Measurements from ENCODE around the gene BMPR2.

Gene BMPR2

DNA sequence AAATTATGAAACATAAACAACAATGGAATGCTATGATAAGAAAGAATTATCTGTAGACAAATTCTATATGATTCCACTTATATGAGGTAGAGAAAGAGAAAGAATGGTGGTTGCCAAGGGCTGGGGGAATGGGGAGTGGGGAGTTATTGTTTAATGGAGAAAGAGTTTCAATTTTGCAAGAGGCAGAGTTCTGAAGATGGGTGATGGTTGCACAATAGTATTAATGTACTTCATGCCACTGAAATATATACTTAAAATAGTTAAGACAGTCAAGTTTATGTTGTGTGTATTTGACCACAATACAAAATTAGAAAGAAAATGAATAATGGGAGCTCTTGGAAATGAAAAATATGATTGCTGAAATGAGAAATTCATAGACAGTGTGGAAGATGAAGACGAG lies 236.0 kb downstream of the BMPR2 start:
- no peak overlapping the region for H3K4me2 ChIP-seq (ENCODE audit: low read length)
- H4K20me1 ChIP-seq (ENCODE audit: control insufficient read depth, insufficient read depth, low read depth, low read length), result no peaks in the 10 kb centered on the region
- no peaks in the 10 kb centered on the region for H3F3A ChIP-seq (ENCODE audit: control insufficient read depth, insufficient read depth)
- no peaks in the 10 kb centered on the region for H3K27me3 ChIP-seq (ENCODE audit: control insufficient read depth, low read length)
- no peaks in the 10 kb centered on the region for H3K4me1 ChIP-seq (ENCODE audit: control insufficient read depth, low read length)
- H3K79me2 ChIP-seq (ENCODE audit: control insufficient read depth, low read length), result no peaks in the 10 kb centered on the region
- H3K36me3 ChIP-seq (ENCODE audit: control insufficient read depth, low read length), result no peaks in the 10 kb centered on the region
- TF ChIP-seq, protein P1, sequence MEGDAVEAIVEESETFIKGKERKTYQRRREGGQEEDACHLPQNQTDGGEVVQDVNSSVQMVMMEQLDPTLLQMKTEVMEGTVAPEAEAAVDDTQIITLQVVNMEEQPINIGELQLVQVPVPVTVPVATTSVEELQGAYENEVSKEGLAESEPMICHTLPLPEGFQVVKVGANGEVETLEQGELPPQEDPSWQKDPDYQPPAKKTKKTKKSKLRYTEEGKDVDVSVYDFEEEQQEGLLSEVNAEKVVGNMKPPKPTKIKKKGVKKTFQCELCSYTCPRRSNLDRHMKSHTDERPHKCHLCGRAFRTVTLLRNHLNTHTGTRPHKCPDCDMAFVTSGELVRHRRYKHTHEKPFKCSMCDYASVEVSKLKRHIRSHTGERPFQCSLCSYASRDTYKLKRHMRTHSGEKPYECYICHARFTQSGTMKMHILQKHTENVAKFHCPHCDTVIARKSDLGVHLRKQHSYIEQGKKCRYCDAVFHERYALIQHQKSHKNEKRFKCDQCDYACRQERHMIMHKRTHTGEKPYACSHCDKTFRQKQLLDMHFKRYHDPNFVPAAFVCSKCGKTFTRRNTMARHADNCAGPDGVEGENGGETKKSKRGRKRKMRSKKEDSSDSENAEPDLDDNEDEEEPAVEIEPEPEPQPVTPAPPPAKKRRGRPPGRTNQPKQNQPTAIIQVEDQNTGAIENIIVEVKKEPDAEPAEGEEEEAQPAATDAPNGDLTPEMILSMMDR (IDR thresholded peaks at IDR 0.05; ENCODE audit: low read depth, low read length, poor library complexity, severe bottlenecking), result no peak
- TF ChIP-seq EZH2phosphoT487 (IDR thresholded peaks at IDR 0.05; ENCODE audit: borderline replicate concordance, low read length), result no peak
- no peaks in the 10 kb centered on the region for H3K9me3 ChIP-seq (ENCODE audit: control insufficient read depth, insufficient read depth, low read length)
- no peaks in the 10 kb centered on the region for H3K9me2 ChIP-seq (replicated peaks; ENCODE audit: control insufficient read depth, low read length)
- no peak overlapping the region for H3K4me3 ChIP-seq (ENCODE audit: low read length)
- H3K27ac ChIP-seq (ENCODE audit: low read depth, low read length), result no peak overlapping the region

DNA sequence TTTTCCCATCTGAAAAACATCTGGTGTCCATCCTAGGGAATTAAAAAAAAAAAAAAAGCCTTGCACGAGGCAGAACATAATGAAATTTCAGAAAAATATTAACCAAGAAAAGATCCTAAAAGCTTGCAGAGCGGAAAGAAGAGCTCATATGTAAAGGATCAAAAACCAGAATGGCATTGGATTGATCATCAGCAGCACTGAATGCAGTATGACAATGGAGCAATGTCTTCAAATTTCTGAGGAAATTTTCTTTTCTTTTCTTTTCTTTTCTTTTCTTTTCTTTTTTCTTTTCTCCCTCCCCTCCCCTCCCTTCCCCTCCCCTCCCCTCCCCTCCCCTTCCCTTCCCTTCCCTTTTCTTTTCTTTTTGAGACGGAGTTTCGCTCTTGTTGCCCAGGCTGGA lies 237.4 kb downstream of the BMPR2 start:
- no peaks in the 10 kb centered on the region for H3K9me2 ChIP-seq (replicated peaks; ENCODE audit: control insufficient read depth, low read length)
- no peaks in the 10 kb centered on the region for H3K36me3 ChIP-seq (ENCODE audit: control insufficient read depth, low read length)
- no peak overlapping the region for H3K4me2 ChIP-seq (ENCODE audit: low read length)
- no peaks in the 10 kb centered on the region for H3F3A ChIP-seq (ENCODE audit: control insufficient read depth, insufficient read depth)
- TF ChIP-seq, protein P1 (IDR thresholded peaks at IDR 0.05; ENCODE audit: low read depth, low read length, poor library complexity, severe bottlenecking), result no peak
- TF ChIP-seq EZH2phosphoT487 (IDR thresholded peaks at IDR 0.05; ENCODE audit: borderline replicate concordance, low read length), result no peak
- no peaks in the 10 kb centered on the region for H3K27me3 ChIP-seq (ENCODE audit: control insufficient read depth, low read length)
- H4K20me1 ChIP-seq (ENCODE audit: control insufficient read depth, insufficient read depth, low read depth, low read length), result no peaks in the 10 kb centered on the region
- H3K4me1 ChIP-seq (ENCODE audit: control insufficient read depth, low read length), result no peaks in the 10 kb centered on the region
- no peak overlapping the region for H3K4me3 ChIP-seq (ENCODE audit: low read length)
- H3K27ac ChIP-seq (ENCODE audit: low read depth, low read length), result no peak overlapping the region
- H3K9me3 ChIP-seq (ENCODE audit: control insufficient read depth, insufficient read depth, low read length), result no peaks in the 10 kb centered on the region
- no peaks in the 10 kb centered on the region for H3K79me2 ChIP-seq (ENCODE audit: control insufficient read depth, low read length)

All from DOHH2 (cell line).